ENCODE results near the gene SLC5A9. TPM values are rescaled to one million over a fixed set of nuclear protein-coding genes. Genes with fewer than 3 reads are reported as not detected.

Gene SLC5A9
- total and polyA plus RNA-seq, 10 of the 15 experiments (the other 5 are each of a cell fraction or from before 2014, with no cell fraction given): 0.03 TPM; not detected in 9

DNA sequence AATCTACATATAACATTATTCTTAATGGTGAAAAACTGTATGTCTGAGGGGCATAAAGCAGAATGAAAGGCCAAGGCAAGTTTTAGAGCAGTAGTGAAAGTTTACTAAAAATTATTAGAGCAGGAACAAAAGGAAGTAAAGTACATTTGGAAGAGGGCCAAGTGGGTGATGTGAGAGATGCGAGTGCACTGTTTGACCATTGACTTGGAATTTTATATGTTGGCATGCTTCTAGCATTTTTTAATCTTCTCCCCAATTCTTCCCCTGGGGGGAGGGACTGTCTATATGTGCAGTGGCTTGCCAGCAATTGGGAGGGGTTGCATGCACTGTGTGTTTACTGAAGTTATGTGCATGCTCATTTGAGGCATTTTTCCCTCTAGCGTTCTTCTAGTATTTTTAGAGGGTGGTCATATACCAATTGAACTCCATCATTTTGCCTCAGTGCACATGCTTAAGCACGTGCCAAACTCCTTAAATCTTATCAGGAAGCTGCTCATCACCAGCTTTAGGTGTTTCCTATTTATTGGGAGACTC, 36.1 kb upstream of the SLC5A9 start:
- 21% methylated on average over 3 of the region's 3 CpGs for WGBS (ENCODE audit: insufficient coverage, insufficient replicate concordance, low lambda C conversion rate, missing lambda C conversion rate)

More for the DNA sequence above, 36.1 kb upstream of the SLC5A9 start:
- POLR2A ChIA-PET: no interaction called here
- Histone ChIP-seq H3K9me3 (replicated peaks; ENCODE audit: control insufficient read depth, insufficient read depth, low read length) (no peaks in the 10 kb centered on the region; the same call in 1 of the 3 replicates), H3K27ac (ENCODE audit: control insufficient read depth, insufficient read depth) (no peak overlapping the region), H3K4me3 (no peak overlapping the region), H2AFZ (ENCODE audit: control insufficient read depth, low read depth, low read length) (no peak overlapping the region), H3K4me2 (ENCODE audit: control insufficient read depth, insufficient read depth) (no peak overlapping the region), H3K27me3 (replicated peaks in 1 of 2; ENCODE audit: control insufficient read depth in 2 of 2, insufficient read depth in 2 of 2, low read length in 1 of 2) (no peaks in the 10 kb centered on the region; a peak in 1 of 4 replicates), H3K4me1 (ENCODE audit: control insufficient read depth, insufficient read depth, low read length) (no peaks in the 10 kb centered on the region), H3K36me3 (ENCODE audit: control insufficient read depth in 2 of 2, insufficient read depth in 2 of 2, low read length in 1 of 2) (no peaks in the 10 kb centered on the region), H3K79me2 (ENCODE audit: control insufficient read depth, insufficient read depth, low read length) (no peaks in the 10 kb centered on the region), H3K9ac (ENCODE audit: control insufficient read depth, insufficient read depth, low read length) (no peak overlapping the region), H4K20me1 (ENCODE audit: control insufficient read depth, insufficient read depth) (no peaks in the 10 kb centered on the region)
- in situ Hi-C loops (cut with MboI): no loop called here
- ATAC-seq (no peak), FAIRE-seq (no peak), DNase-seq (ENCODE audit: low read depth, low spot score) (no peak)
- TF ChIP-seq NFYB (IDR thresholded peaks at IDR 0.05; ENCODE audit: insufficient read depth, low read depth, low read length) (no peak), BHLHE40 (IDR thresholded peaks at IDR 0.05; ENCODE audit: borderline replicate concordance in 1 of 2, low read depth in 2 of 2, low read length in 1 of 2) (no peak), SP1 (IDR thresholded peaks at IDR 0.05; ENCODE audit: low read depth, low read length) (no peak), SPI1 (IDR thresholded peaks at IDR 0.05; ENCODE audit: borderline replicate concordance, insufficient read depth, low read depth, low read length) (no peak), BCL11A (IDR thresholded peaks at IDR 0.05; ENCODE audit: low read depth, low read length) (no peak), MEF2A (IDR thresholded peaks at IDR 0.05; ENCODE audit: insufficient read depth, low read depth, low read length) (no peak), ZNF217 (IDR thresholded peaks at IDR 0.05) (no peak), SREBF1 (IDR thresholded peaks at IDR 0.05; ENCODE audit: low read length) (no peak), CHD4 (IDR thresholded peaks at IDR 0.05) (no peak), ZNF24 (IDR thresholded peaks at IDR 0.05) (no peak), BMI1 (IDR thresholded peaks at IDR 0.05; ENCODE audit: borderline replicate concordance) (no peak), ETV6 (conservative IDR thresholded peaks at IDR 0.05 in 1 of 2, IDR thresholded peaks at IDR 0.05 in 1 of 2; ENCODE audit: borderline replicate concordance in 1 of 2, low read depth in 1 of 2) (no peak), ZNF274 (IDR thresholded peaks at IDR 0.05; ENCODE audit: insufficient read depth, insufficient read length) (no peak)
- TF ChIP-seq, protein P1, sequence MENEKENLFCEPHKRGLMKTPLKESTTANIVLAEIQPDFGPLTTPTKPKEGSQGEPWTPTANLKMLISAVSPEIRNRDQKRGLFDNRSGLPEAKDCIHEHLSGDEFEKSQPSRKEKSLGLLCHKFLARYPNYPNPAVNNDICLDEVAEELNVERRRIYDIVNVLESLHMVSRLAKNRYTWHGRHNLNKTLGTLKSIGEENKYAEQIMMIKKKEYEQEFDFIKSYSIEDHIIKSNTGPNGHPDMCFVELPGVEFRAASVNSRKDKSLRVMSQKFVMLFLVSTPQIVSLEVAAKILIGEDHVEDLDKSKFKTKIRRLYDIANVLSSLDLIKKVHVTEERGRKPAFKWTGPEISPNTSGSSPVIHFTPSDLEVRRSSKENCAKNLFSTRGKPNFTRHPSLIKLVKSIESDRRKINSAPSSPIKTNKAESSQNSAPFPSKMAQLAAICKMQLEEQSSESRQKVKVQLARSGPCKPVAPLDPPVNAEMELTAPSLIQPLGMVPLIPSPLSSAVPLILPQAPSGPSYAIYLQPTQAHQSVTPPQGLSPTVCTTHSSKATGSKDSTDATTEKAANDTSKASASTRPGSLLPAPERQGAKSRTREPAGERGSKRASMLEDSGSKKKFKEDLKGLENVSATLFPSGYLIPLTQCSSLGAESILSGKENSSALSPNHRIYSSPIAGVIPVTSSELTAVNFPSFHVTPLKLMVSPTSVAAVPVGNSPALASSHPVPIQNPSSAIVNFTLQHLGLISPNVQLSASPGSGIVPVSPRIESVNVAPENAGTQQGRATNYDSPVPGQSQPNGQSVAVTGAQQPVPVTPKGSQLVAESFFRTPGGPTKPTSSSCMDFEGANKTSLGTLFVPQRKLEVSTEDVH (IDR thresholded peaks at IDR 0.05; ENCODE audit: low read depth, partially characterized antibody): no peak
- TF ChIP-seq, protein P2, sequence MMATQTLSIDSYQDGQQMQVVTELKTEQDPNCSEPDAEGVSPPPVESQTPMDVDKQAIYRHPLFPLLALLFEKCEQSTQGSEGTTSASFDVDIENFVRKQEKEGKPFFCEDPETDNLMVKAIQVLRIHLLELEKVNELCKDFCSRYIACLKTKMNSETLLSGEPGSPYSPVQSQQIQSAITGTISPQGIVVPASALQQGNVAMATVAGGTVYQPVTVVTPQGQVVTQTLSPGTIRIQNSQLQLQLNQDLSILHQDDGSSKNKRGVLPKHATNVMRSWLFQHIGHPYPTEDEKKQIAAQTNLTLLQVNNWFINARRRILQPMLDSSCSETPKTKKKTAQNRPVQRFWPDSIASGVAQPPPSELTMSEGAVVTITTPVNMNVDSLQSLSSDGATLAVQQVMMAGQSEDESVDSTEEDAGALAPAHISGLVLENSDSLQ (IDR thresholded peaks at IDR 0.05): no peak
- intact Hi-C loops (cut with micrococcal nuclease; ENCODE audit: unreplicated experiment): no loop called here
- CTCF ChIA-PET: interaction anchor here (0.6 to 1.4 kb wide), 2 partner anchors 17 to 1007 kb away, joined by 3 to 6 read pairs; no protein-coding TSS in a partner anchor
- SMC1A ChIA-PET (ENCODE audit: uncharacterized antibody, unreplicated experiment): no interaction called here
- RAD21 ChIA-PET (ENCODE audit: unreplicated experiment): no interaction called here
- no TSS peak for BruUV-seq (replicated peaks)
